SK-N-SH treated with all-trans-retinoic acid at 6 μM for 48 hours (cell line): ENCODE data around the gene B4GALNT3.
A peak's percentile ranks its signal among the peaks of the same experiment; 100 is the strongest.

Experiments used
- ATAC-seq: fragments of 200-7000 bp; cut with Tn5 transposase; 3 replicates; pipeline ENCODE4 v1.9.1; 2020; ENCODE audit warnings: mild to moderate bottlenecking, moderate library complexity
- ARNTL ChIP-seq: fragments of 450-650 bp; formaldehyde crosslinking; IDR thresholded peaks from 2 replicates; pipeline ENCODE4 v1.5.0; 2020; ENCODE audit warnings: low read depth, mild to moderate bottlenecking, moderate library complexity, borderline replicate concordance
- BACH2 ChIP-seq: fragments of 250-450 bp; sonication (Bioruptor Pico); IDR thresholded peaks from 2 replicates; pipeline ENCODE4 v1.9.0; 2021; ENCODE audit warnings: mild to moderate bottlenecking, borderline replicate concordance
- CSDC2 ChIP-seq: fragments of 250-450 bp; sonication (Bioruptor Pico); IDR thresholded peaks from 2 replicates; pipeline ENCODE4 v1.5.0; 2020; ENCODE audit warnings: mild to moderate bottlenecking, moderate library complexity
- CSRNP3 ChIP-seq: fragments of 250-450 bp; sonication (Bioruptor Pico); IDR thresholded peaks from 2 replicates; pipeline ENCODE4 v1.5.1; 2021; ENCODE audit warnings: mild to moderate bottlenecking, moderate library complexity
- ESRRG ChIP-seq: fragments of 250-450 bp; sonication (Bioruptor Pico); IDR thresholded peaks from 2 replicates; pipeline ENCODE4 v1.6.1; 2021; ENCODE audit warnings: mild to moderate bottlenecking
- GLIS3 ChIP-seq: fragments of 250-450 bp; sonication (Bioruptor Pico); IDR thresholded peaks from 2 replicates; pipeline ENCODE4 v1.5.0; 2020; ENCODE audit warnings: mild to moderate bottlenecking, moderate library complexity
- OSR1 ChIP-seq: fragments of 250-450 bp; sonication (Bioruptor Pico); IDR thresholded peaks from 2 replicates; pipeline ENCODE4 v1.8.0; 2022; ENCODE audit warnings: moderate library complexity, mild to moderate bottlenecking, inconsistent platforms
- PATZ1 ChIP-seq: fragments of 250-450 bp; sonication (Bioruptor Pico); IDR thresholded peaks from 2 replicates; pipeline ENCODE4 v1.8.0; 2020; ENCODE audit warnings: mild to moderate bottlenecking, moderate library complexity, borderline replicate concordance
- POU6F1 ChIP-seq: fragments of 250-450 bp; sonication (Bioruptor Pico); IDR thresholded peaks from 2 replicates; pipeline ENCODE4 v1.8.0; 2021; ENCODE audit warnings: low read depth, mild to moderate bottlenecking, moderate library complexity, borderline replicate concordance
- PPARA ChIP-seq: fragments of 250-450 bp; sonication (Bioruptor Pico); IDR thresholded peaks from 2 replicates; pipeline ENCODE4 v1.5.0; 2020; ENCODE audit warnings: mild to moderate bottlenecking, borderline replicate concordance
- RARB ChIP-seq: fragments of 250-450 bp; sonication (Bioruptor Pico); IDR thresholded peaks from 2 replicates; pipeline ENCODE4 v1.8.0; 2021; ENCODE audit warnings: mild to moderate bottlenecking, moderate library complexity
- SNAI2 ChIP-seq: fragments of 250-450 bp; sonication (Bioruptor Pico); IDR thresholded peaks from 2 replicates; pipeline ENCODE4 v1.5.0; 2020; ENCODE audit warnings: mild to moderate bottlenecking, moderate library complexity
- TOX ChIP-seq: fragments of 250-450 bp; sonication (Bioruptor Pico); IDR thresholded peaks from 2 replicates; pipeline ENCODE4 v1.8.0; 2021; ENCODE audit warnings: mild to moderate bottlenecking, moderate library complexity, borderline replicate concordance
- TSHZ2 ChIP-seq: fragments of 250-450 bp; sonication (Bioruptor Pico); IDR thresholded peaks from 2 replicates; pipeline ENCODE4 v1.5.0; 2020; ENCODE audit warnings: mild to moderate bottlenecking, moderate library complexity
- ZC3H10 ChIP-seq: fragments of 250-450 bp; sonication (Bioruptor Pico); IDR thresholded peaks from 2 replicates; pipeline ENCODE4 v1.5.1; 2021; ENCODE audit warnings: mild to moderate bottlenecking, moderate library complexity
- ZNF565 ChIP-seq: fragments of 450-650 bp; formaldehyde crosslinking; conservative IDR thresholded peaks from 2 replicates; pipeline ENCODE4 v1.5.0; 2020; ENCODE audit warnings: low read depth, mild to moderate bottlenecking, moderate library complexity
- ZNF70 ChIP-seq: fragments of 450-650 bp; formaldehyde crosslinking; IDR thresholded peaks from 2 replicates; pipeline ENCODE4 v1.5.0; 2020; ENCODE audit warnings: mild to moderate bottlenecking, moderate library complexity
- ZNF8 ChIP-seq: fragments of 450-650 bp; formaldehyde crosslinking; IDR thresholded peaks from 2 replicates; pipeline ENCODE4 v1.5.0; 2020; ENCODE audit warnings: mild to moderate bottlenecking, moderate library complexity

B4GALNT3 gene

GRCh38 chr12:569091-569676 lies 109.4 kb downstream of the B4GALNT3 start (continued):
- TF ChIP-seq TSHZ2 = no peak
- no peak for TF ChIP-seq ZNF565 (CRISPR knock-in tag)
- no peak for TF ChIP-seq OSR1 (CRISPR knock-in tag)
- TF ChIP-seq PPARA (CRISPR knock-in tag) = no peak
- TF ChIP-seq ZNF70 (CRISPR knock-in tag) = no peak
- TF ChIP-seq ARNTL = no peak
- no peak for TF ChIP-seq RARB (CRISPR knock-in tag)
- TF ChIP-seq ZC3H10 (CRISPR knock-in tag) = no peak
- TF ChIP-seq, all 23 proteins: peak for 0

- peak; percentile 88 for ATAC-seq
- TF ChIP-seq ZNF565 (CRISPR knock-in tag) (no peak), CSDC2 (CRISPR knock-in tag) (no peak), RARB (CRISPR knock-in tag) (no peak), ARNTL (no peak), PPARA (CRISPR knock-in tag) (no peak), BACH2 (CRISPR knock-in tag) (no peak)
Observed at GRCh38 chr12:569803-570434, 110.2 kb downstream of the B4GALNT3 start.

- no peak for TF ChIP-seq ESRRG (CRISPR knock-in tag)
- TF ChIP-seq ZNF70 (CRISPR knock-in tag) = no peak
- 0 out of 2 replicates have a peak, but pooled peaks have one; percentile 7 for TF ChIP-seq PATZ1 (CRISPR knock-in tag)
- no peak for TF ChIP-seq OSR1 (CRISPR knock-in tag)
- no peak for TF ChIP-seq GLIS3 (CRISPR knock-in tag)
- peak; percentile 89 for ATAC-seq
Observed at GRCh38 chr12:570435-570920, 110.7 kb downstream of the B4GALNT3 start.

- TF ChIP-seq CSRNP3 (CRISPR knock-in tag) (no peak), POU6F1 (CRISPR knock-in tag) (no peak), ZNF70 (CRISPR knock-in tag) (no peak), TSHZ2 (no peak), TOX (no peak), RARB (CRISPR knock-in tag) (no peak), SNAI2 (no peak), ZNF8 (CRISPR knock-in tag) (no peak), BACH2 (CRISPR knock-in tag) (no peak), ZC3H10 (CRISPR knock-in tag) (no peak), ARNTL (no peak), ZNF565 (CRISPR knock-in tag) (no peak), PATZ1 (CRISPR knock-in tag) (no peak), ESRRG (CRISPR knock-in tag) (no peak)
- TF ChIP-seq, all 23 proteins: peak for 0
- ATAC-seq = peak; percentile 14
Observed at GRCh38 chr12:570921-571794, 111.4 kb downstream of the B4GALNT3 start.
